Endothelial cell of umbilical vein (primary cell): ENCODE results near the gene CCDC106.

Experiments
- CTCF ChIP-seq, 2 donors: IDR thresholded peaks; 1 replicate in 1 of 2; 2 replicates in 1 of 2; pipeline ENCODE4 v1.5.1; 2011; ENCODE audit warnings: low read length in 2 of 2, mild to moderate bottlenecking in 2 of 2, moderate library complexity in 2 of 2, control low read depth in 1 of 2, inconsistent platforms in 1 of 2, low read depth in 1 of 2; ENCODE audit not compliant: insufficient read depth in 1 of 2; ENCODE audit errors: extremely low read depth in 1 of 2
- EZH2 ChIP-seq: IDR thresholded peaks from 2 replicates; pipeline ENCODE4 v1.6.1; 2012; ENCODE audit warnings: borderline replicate concordance, low read depth, mild to moderate bottlenecking, moderate library complexity, low read length, inconsistent platforms; ENCODE audit not compliant: severe bottlenecking
- FOS ChIP-seq: IDR thresholded peaks from 2 replicates; pipeline ENCODE4 v1.6.1; 2011; ENCODE audit warnings: mild to moderate bottlenecking, low read length, moderate library complexity, borderline replicate concordance; ENCODE audit not compliant: insufficient read depth
- POLR2AphosphoS5 ChIP-seq: IDR thresholded peaks from 2 replicates; pipeline ENCODE4 v1.6.1; 2012; ENCODE audit warnings: low read depth, mild to moderate bottlenecking, control low read depth, low read length, moderate library complexity; ENCODE audit not compliant: insufficient read depth

- no peak for TF ChIP-seq CTCF (IDR thresholded peaks at IDR 0.05; ENCODE audit: extremely low read depth in 1 of 2, insufficient read depth in 1 of 2, low read depth in 1 of 2, low read length in 2 of 2)
- peak; percentile 16 for TF ChIP-seq POLR2AphosphoS5
- TF ChIP-seq EZH2 = no peak
- no peak for TF ChIP-seq FOS
Measured at GRCh38 chr19:55677572-55678028, 29.6 kb downstream of the CCDC106 start.
